HEK293 (cell line): ENCODE results near the gene CXCL17.
"Not testable (repeated sequence)": the region's sequence is repeated elsewhere in the genome, so short reads cannot be mapped to it uniquely, and the experiment has no call there.

Experiments
- CTCF ChIA-PET: fragments of 350-600 bp; formaldehyde crosslinking; extraction: SDS; loops from one replicate; lab custom pipeline; 2021; ENCODE audit warnings: antibody characterized with exemption; lab: Yijun Ruan, JAX
- POLR2A ChIA-PET: fragments of 300-600 bp; formaldehyde crosslinking; extraction: SDS; loops from one replicate; lab custom pipeline; 2020; ENCODE audit warnings: antibody characterized with exemption, inconsistent platforms; lab: Yijun Ruan, JAX
- H3K27ac ChIP-seq: fragments of 200-500 bp; sonication (Bioruptor generic); 2 replicates; pipeline ENCODE4 v1.5.1; 2014; ENCODE audit warnings: low read depth, low read length, control low read depth, inconsistent platforms; ENCODE audit errors: extremely low read depth
- H3K36me3 ChIP-seq, 2 experiments: fragments of 200-500 bp in 1 of 2; sonication (Bioruptor generic) in 1 of 2; 1 replicate in 1 of 2; 2 replicates in 1 of 2; pipeline ENCODE4 v1.5.1; 2014 to 2017; ENCODE audit warnings: inconsistent platforms in 2 of 2, low read length in 2 of 2; ENCODE audit not compliant: control insufficient read depth in 2 of 2, insufficient read depth in 1 of 2
- H3K4me1 ChIP-seq: fragments of 200-500 bp; sonication (Bioruptor generic); 2 replicates; pipeline ENCODE4 v1.5.1; 2014; ENCODE audit warnings: mild to moderate bottlenecking, low read length, inconsistent platforms; ENCODE audit not compliant: control insufficient read depth, insufficient read depth
- H3K4me3 ChIP-seq: 2 replicates; pipeline ENCODE4 v1.5.1; 2011; ENCODE audit warnings: low read depth, mild to moderate bottlenecking, control low read depth, low read length, moderate library complexity
- H3K9me3 ChIP-seq: fragments of 200-500 bp; sonication (Bioruptor generic); 2 replicates; pipeline ENCODE4 v1.5.1; 2014; ENCODE audit warnings: low read depth, low read length, inconsistent platforms; ENCODE audit not compliant: control insufficient read depth, insufficient read depth
- CTCF ChIP-seq: fragments of 450-650 bp; formaldehyde crosslinking; IDR thresholded peaks from 2 replicates; pipeline ENCODE4 v1.5.1; 2016; ENCODE audit warnings: missing biosample characterization, missing genetic modification characterization
- EGR2 ChIP-seq: fragments of 450-650 bp; formaldehyde crosslinking; IDR thresholded peaks from 2 replicates; pipeline ENCODE4 v1.5.1; 2016; ENCODE audit warnings: low read depth, missing biosample characterization, missing genetic modification characterization
- PRDM2 ChIP-seq: fragments of 450-650 bp; formaldehyde crosslinking; IDR thresholded peaks from 2 replicates; pipeline ENCODE4 v1.5.1; 2016; ENCODE audit warnings: missing biosample characterization, missing genetic modification characterization, borderline replicate concordance
- ZFHX2 ChIP-seq: fragments of 450-650 bp; formaldehyde crosslinking; conservative IDR thresholded peaks from 2 replicates; pipeline ENCODE4 v1.5.1; 2016; ENCODE audit warnings: missing biosample characterization, missing genetic modification characterization
- ZNF133 ChIP-seq: fragments of 450-650 bp; formaldehyde crosslinking; IDR thresholded peaks from 2 replicates; pipeline ENCODE4 v1.5.1; 2016; ENCODE audit warnings: missing biosample characterization, missing genetic modification characterization
- ZNF155 ChIP-seq: fragments of 450-650 bp; formaldehyde crosslinking; IDR thresholded peaks from 2 replicates; pipeline ENCODE4 v1.5.1; 2016; ENCODE audit warnings: missing biosample characterization, missing genetic modification characterization
- ZNF16 ChIP-seq: fragments of 450-650 bp; formaldehyde crosslinking; IDR thresholded peaks from 2 replicates; pipeline ENCODE4 v1.5.1; 2016; ENCODE audit warnings: low read depth, missing biosample characterization, missing genetic modification characterization
- ZNF391 ChIP-seq: fragments of 450-650 bp; formaldehyde crosslinking; IDR thresholded peaks from 2 replicates; pipeline ENCODE4 v1.5.1; 2016; ENCODE audit warnings: low read depth, missing biosample characterization, missing genetic modification characterization, borderline replicate concordance
- ZNF529 ChIP-seq: fragments of 450-650 bp; formaldehyde crosslinking; IDR thresholded peaks from 2 replicates; pipeline ENCODE4 v1.5.1; 2017; ENCODE audit warnings: missing genetic modification characterization, missing biosample characterization; ENCODE audit not compliant: insufficient replicate concordance
- ZNF555 ChIP-seq: fragments of 450-650 bp; formaldehyde crosslinking; conservative IDR thresholded peaks from 2 replicates; pipeline ENCODE4 v1.5.1; 2017; ENCODE audit warnings: missing biosample characterization, mild to moderate bottlenecking, missing genetic modification characterization, inconsistent platforms
- ZNF558 ChIP-seq: fragments of 450-650 bp; formaldehyde crosslinking; IDR thresholded peaks from 2 replicates; pipeline ENCODE4 v1.5.1; 2016; ENCODE audit warnings: missing biosample characterization, missing genetic modification characterization
- ZNF585B ChIP-seq: fragments of 450-650 bp; formaldehyde crosslinking; IDR thresholded peaks from 2 replicates; pipeline ENCODE4 v1.5.1; 2016; ENCODE audit warnings: missing biosample characterization, missing genetic modification characterization
- ZNF701 ChIP-seq: fragments of 450-650 bp; formaldehyde crosslinking; IDR thresholded peaks from 2 replicates; pipeline ENCODE4 v1.5.1; 2016; ENCODE audit warnings: missing biosample characterization, missing genetic modification characterization
- ZNF747 ChIP-seq: fragments of 450-650 bp; formaldehyde crosslinking; IDR thresholded peaks from 2 replicates; pipeline ENCODE4 v1.5.1; 2016; ENCODE audit warnings: missing biosample characterization, missing genetic modification characterization
- ZNF76 ChIP-seq: fragments of 450-650 bp; formaldehyde crosslinking; IDR thresholded peaks from 2 replicates; pipeline ENCODE4; 2016; ENCODE audit warnings: low read depth, missing biosample characterization, missing genetic modification characterization, borderline replicate concordance
- TF ChIP-seq, protein P1 (sequence below): fragments of 450-650 bp; formaldehyde crosslinking; conservative IDR thresholded peaks from 2 replicates; pipeline ENCODE4 v1.5.1; 2016; ENCODE audit warnings: low read depth, missing biosample characterization, missing genetic modification characterization
- TF ChIP-seq, protein P2 (sequence below): fragments of 450-650 bp; formaldehyde crosslinking; IDR thresholded peaks from 2 replicates; pipeline ENCODE4 v1.5.1; 2016; ENCODE audit warnings: missing biosample characterization, missing genetic modification characterization

CXCL17 gene

GRCh38 chr19:42450314-42450934 lies 7.7 kb upstream of the CXCL17 start (continued):
- TF ChIP-seq CTCF (peak; percentile 96), ZNF76 (tag by site-specific recombination) (no peak), ZNF701 (tag by site-specific recombination) (no peak), ZNF747 (tag by site-specific recombination) (no peak), ZNF585B (tag by site-specific recombination) (no peak), ZNF391 (0 out of 2 replicates have a peak, but pooled peaks have one; percentile 34), ZNF155 (no peak), ZNF16 (tag by site-specific recombination) (no peak), ZNF555 (tag by site-specific recombination) (no peak), ZNF133 (tag by site-specific recombination) (no peak), ZNF558 (no peak), ZNF529 (tag by site-specific recombination) (no peak)
- TF ChIP-seq, protein P1, sequence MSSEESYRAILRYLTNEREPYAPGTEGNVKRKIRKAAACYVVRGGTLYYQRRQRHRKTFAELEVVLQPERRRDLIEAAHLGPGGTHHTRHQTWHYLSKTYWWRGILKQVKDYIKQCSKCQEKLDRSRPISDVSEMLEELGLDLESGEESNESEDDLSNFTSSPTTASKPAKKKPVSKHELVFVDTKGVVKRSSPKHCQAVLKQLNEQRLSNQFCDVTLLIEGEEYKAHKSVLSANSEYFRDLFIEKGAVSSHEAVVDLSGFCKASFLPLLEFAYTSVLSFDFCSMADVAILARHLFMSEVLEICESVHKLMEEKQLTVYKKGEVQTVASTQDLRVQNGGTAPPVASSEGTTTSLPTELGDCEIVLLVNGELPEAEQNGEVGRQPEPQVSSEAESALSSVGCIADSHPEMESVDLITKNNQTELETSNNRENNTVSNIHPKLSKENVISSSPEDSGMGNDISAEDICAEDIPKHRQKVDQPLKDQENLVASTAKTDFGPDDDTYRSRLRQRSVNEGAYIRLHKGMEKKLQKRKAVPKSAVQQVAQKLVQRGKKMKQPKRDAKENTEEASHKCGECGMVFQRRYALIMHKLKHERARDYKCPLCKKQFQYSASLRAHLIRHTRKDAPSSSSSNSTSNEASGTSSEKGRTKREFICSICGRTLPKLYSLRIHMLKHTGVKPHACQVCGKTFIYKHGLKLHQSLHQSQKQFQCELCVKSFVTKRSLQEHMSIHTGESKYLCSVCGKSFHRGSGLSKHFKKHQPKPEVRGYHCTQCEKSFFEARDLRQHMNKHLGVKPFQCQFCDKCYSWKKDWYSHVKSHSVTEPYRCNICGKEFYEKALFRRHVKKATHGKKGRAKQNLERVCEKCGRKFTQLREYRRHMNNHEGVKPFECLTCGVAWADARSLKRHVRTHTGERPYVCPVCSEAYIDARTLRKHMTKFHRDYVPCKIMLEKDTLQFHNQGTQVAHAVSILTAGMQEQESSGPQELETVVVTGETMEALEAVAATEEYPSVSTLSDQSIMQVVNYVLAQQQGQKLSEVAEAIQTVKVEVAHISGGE (tag by site-specific recombination) = no peak
- TF ChIP-seq, protein P2, sequence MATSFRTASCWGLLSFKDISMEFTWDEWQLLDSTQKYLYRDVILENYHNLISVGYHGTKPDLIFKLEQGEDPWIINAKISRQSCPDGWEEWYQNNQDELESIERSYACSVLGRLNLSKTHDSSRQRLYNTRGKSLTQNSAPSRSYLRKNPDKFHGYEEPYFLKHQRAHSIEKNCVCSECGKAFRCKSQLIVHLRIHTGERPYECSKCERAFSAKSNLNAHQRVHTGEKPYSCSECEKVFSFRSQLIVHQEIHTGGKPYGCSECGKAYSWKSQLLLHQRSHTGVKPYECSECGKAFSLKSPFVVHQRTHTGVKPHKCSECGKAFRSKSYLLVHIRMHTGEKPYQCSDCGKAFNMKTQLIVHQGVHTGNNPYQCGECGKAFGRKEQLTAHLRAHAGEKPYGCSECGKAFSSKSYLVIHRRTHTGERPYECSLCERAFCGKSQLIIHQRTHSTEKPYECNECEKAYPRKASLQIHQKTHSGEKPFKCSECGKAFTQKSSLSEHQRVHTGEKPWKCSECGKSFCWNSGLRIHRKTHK (tag by site-specific recombination) = no peak

- not testable (repeated sequence) for H3K4me1 ChIP-seq, H3K9me3 ChIP-seq, H3K27ac ChIP-seq, H3K36me3 ChIP-seq, H3K4me3 ChIP-seq
- ChIA-PET POLR2A (interaction anchor here (0.6 kb wide), 1 partner anchor 82 kb away, joined by 3 read pairs; no protein-coding TSS in a partner anchor), CTCF (interaction anchor here (0.7 to 6.3 kb wide), 9 partner anchors 7 to 609 kb away, joined by 3 to 209 read pairs (median 3); partner anchors contain the start of gene CEACAM1)
Observed at GRCh38 chr19:42448306-42448705, 5.6 kb upstream of the CXCL17 start.

DNA sequence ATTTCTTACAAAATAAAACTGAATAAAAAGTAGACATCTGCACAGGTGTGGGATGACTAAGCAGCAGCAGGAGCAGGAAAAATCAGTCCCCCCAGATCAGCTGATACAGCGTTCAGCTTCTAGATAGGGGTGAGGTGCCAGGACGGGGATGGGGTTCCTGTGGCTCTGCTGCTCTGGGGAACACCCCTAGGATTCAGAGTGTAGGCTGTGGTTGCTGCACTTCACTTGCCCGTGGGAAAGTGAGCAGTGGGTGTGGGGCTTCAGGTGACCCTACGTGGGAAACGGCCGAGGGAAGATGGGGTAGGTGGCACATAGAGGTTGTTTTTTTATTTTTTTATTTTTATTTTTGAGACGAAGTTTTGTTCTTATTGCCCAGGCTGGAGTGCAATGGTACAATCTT lies 3.2 kb upstream of the CXCL17 start:
- no peaks in the 10 kb centered on the region for H3K36me3 ChIP-seq
- CTCF ChIA-PET = interaction anchor here (0.5 to 3.0 kb wide), 11 partner anchors 9 to 249 kb away, joined by 3 to 13 read pairs (median 3); no protein-coding TSS in a partner anchor
- no peaks in the 10 kb centered on the region for H3K9me3 ChIP-seq
- H3K4me1 ChIP-seq = peaks cover 6% of the 10 kb centered on the region
- H3K27ac ChIP-seq = no peak overlapping the region
- POLR2A ChIA-PET = no interaction called here
- no peak overlapping the region for H3K4me3 ChIP-seq
- TF ChIP-seq EGR2 (tag by site-specific recombination) (peak; percentile 72), CTCF (no peak), PRDM2 (tag by site-specific recombination) (no peak), ZFHX2 (tag by site-specific recombination) (0 out of 2 replicates have a peak, but pooled peaks have one; percentile 35)
